ENCODE results near the gene ARX. TPM values are rescaled to one million over a fixed set of nuclear protein-coding genes. Genes with fewer than 3 reads are reported as not detected.

The ARX gene
- total RNA-seq, 1 donor from 2014 or later, result not detected

- DNase-seq (no peak), ATAC-seq (ENCODE audit: poor library complexity) (no peak)
- intact Hi-C loops (cut with DNase I), result no loop called here
Observed at GRCh38 chrX:24956828-24957227, 58.9 kb downstream of the ARX start.

- no peak for ATAC-seq (ENCODE audit: poor library complexity)
- DNase-seq, result no peak
- intact Hi-C loops (cut with DNase I), result no loop called here
Observed at GRCh38 chrX:24955372-24955930, 60.3 kb downstream of the ARX start.

- ATAC-seq (ENCODE audit: poor library complexity), result no peak
- no peak for DNase-seq
- intact Hi-C loops (cut with DNase I), result no loop called here
Observed at GRCh38 chrX:24954732-24955131, 61.0 kb downstream of the ARX start.

All from Right ventricle myocardium superior (tissue), 1 donor.